Measurements from ENCODE around the gene COPS3. TPM values are rescaled to one million over a fixed set of nuclear protein-coding genes. Genes with fewer than 3 reads are reported as not detected.

COPS3 gene
- total and polyA plus RNA-seq, 2 of the 8 experiments (the other 6 are each of a cell fraction or from before 2014, with no cell fraction given): 82.9 to 110 TPM

- H3K56ac ChIP-seq (replicated peaks; ENCODE audit: insufficient read length, low read depth, low read length): no peak overlapping the region
- H3K4me1 ChIP-seq (replicated peaks in 1 of 4; ENCODE audit: control insufficient read depth in 3 of 4, insufficient read depth in 4 of 4, low read length in 3 of 4): no peaks in the 10 kb centered on the region
- no peak overlapping the region for H2AFZ ChIP-seq (ENCODE audit: low read length)
- no peak overlapping the region for H3K27ac ChIP-seq (ENCODE audit: low read depth, low read length)
- no peaks in the 10 kb centered on the region for H3K9me3 ChIP-seq (ENCODE audit: insufficient read depth in 2 of 2, low read depth in 1 of 2, low read length in 1 of 2)
- H2BK120ac ChIP-seq (replicated peaks; ENCODE audit: low read depth, low read length): no peak overlapping the region
- H2BK5ac ChIP-seq (ENCODE audit: low read depth, low read length): no peak overlapping the region
- no peak overlapping the region for H2AK5ac ChIP-seq (ENCODE audit: low read depth, low read length)
- no peak overlapping the region for H4K91ac ChIP-seq (replicated peaks; ENCODE audit: insufficient read length, low read length)
- no peak overlapping the region for H4K5ac ChIP-seq (ENCODE audit: insufficient read length, low read depth, low read length)
- H4K8ac ChIP-seq (ENCODE audit: extremely low read depth, insufficient read depth, low read length): 0 out of 2 replicates have a peak overlapping the region, but pooled peaks have one; percentile 63
- no peak overlapping the region for H3K14ac ChIP-seq (ENCODE audit: insufficient read length)
- H3K36me3 ChIP-seq (ENCODE audit: control insufficient read depth in 2 of 4, insufficient read depth in 4 of 4, low read length in 3 of 4): peaks cover 16 to 51% (median 45%) of the 10 kb centered on the region in 4 experiments; a peak in 7 of 8 replicates
- no peak overlapping the region for H3K9ac ChIP-seq (replicated peaks in 1 of 4; ENCODE audit: extremely low read depth in 1 of 4, low read depth in 3 of 4, low read length in 3 of 4)
- ChIA-PET CTCF (ENCODE audit: partially characterized antibody) (interaction anchor here (1.4 to 2.0 kb wide), 4 partner anchors 13 to 73 kb away, joined by 3 to 7 read pairs (median 5); no protein-coding TSS in a partner anchor), POLR2A (ENCODE audit: partially characterized antibody) (interaction anchor here (0.5 to 2.1 kb wide), 7 partner anchors 9 to 567 kb away, joined by 3 to 7 read pairs (median 4); no protein-coding TSS in a partner anchor)
- 94% methylated on average over 23 of the region's 27 CpGs; no CpG with 5 or more reads in 1 of the 2 experiments for WGBS, 2 experiments (ENCODE audit: extremely low coverage in 1 of 2, insufficient coverage in 1 of 2, insufficient read length in 1 of 2, insufficient replicate concordance in 2 of 2, low coverage in 1 of 2, low lambda C conversion rate in 2 of 2, missing lambda C conversion rate in 1 of 2)
- FAIRE-seq: no peak
- peaks cover 3 to 6% of the 10 kb centered on the region in 2 experiments for H4K20me1 ChIP-seq (replicated peaks in 1 of 2; ENCODE audit: control insufficient read depth in 1 of 2, insufficient read depth in 2 of 2, low read length in 2 of 2)
- no peak overlapping the region for H3K4me2 ChIP-seq (ENCODE audit: insufficient read depth in 1 of 2, low read depth in 2 of 2, low read length in 2 of 2)
- no peak overlapping the region for H3K18ac ChIP-seq (ENCODE audit: extremely low read depth, low read length)
- no peak overlapping the region for H2BK20ac ChIP-seq (ENCODE audit: low read length)
- H3K79me1 ChIP-seq (ENCODE audit: low read depth, low read length): no peaks in the 10 kb centered on the region
- no peaks in the 10 kb centered on the region for H3K27me3 ChIP-seq (replicated peaks in 1 of 4; ENCODE audit: control insufficient read depth in 3 of 4, extremely low read depth in 1 of 4, insufficient read depth in 3 of 4, low read length in 3 of 4)
- H2BK15ac ChIP-seq (ENCODE audit: low read length): no peak overlapping the region
- TF ChIP-seq SP4 (IDR thresholded peaks at IDR 0.05; ENCODE audit: low read length) (no peak), BACH1 (IDR thresholded peaks at IDR 0.05; ENCODE audit: low read length) (no peak), ASH2L (IDR thresholded peaks at IDR 0.05; ENCODE audit: low read length) (no peak)
- H3K23me2 ChIP-seq (ENCODE audit: low read depth, low read length): no peaks in the 10 kb centered on the region
- no peak overlapping the region for H3K23ac ChIP-seq (ENCODE audit: insufficient read length)
- no peak overlapping the region for H3K4me3 ChIP-seq (ENCODE audit: extremely low read depth in 1 of 4, insufficient read depth in 2 of 4, low read depth in 3 of 4, low read length in 4 of 4)
- no peak for DNase-seq (ENCODE audit: low read depth in 1 of 2, low spot score in 2 of 2)
- H3K79me2 ChIP-seq (ENCODE audit: control insufficient read depth in 1 of 2, insufficient read depth in 2 of 2, low read length in 2 of 2): no peaks in the 10 kb centered on the region
- H2BK12ac ChIP-seq (ENCODE audit: low read depth, low read length): no peak overlapping the region
- H3K4ac ChIP-seq (replicated peaks; ENCODE audit: insufficient read length, low read depth, low read length): no peak overlapping the region
These were observed 66.2 kb downstream of the COPS3 start for GRCh38 chr17:17214646-17215436.
